GM12891 (cell line): ENCODE results near the gene MEIOSIN.

Experiments
- POLR2A ChIP-seq: IDR thresholded peaks from 2 replicates; pipeline ENCODE4 v1.6.1; 2011; ENCODE audit warnings: low read depth, low read length, control low read depth
- POLR2AphosphoS5 ChIP-seq: IDR thresholded peaks from 2 replicates; pipeline ENCODE4 v1.6.1; 2011; ENCODE audit warnings: low read depth, low read length, control low read depth
- SPI1 ChIP-seq: IDR thresholded peaks from 2 replicates; pipeline ENCODE4 v1.6.1; 2011; ENCODE audit warnings: low read depth, low read length, control low read depth
- TAF1 ChIP-seq: IDR thresholded peaks from 2 replicates; pipeline ENCODE4 v1.6.1; 2011; ENCODE audit warnings: low read depth, low read length, control low read depth

DNA sequence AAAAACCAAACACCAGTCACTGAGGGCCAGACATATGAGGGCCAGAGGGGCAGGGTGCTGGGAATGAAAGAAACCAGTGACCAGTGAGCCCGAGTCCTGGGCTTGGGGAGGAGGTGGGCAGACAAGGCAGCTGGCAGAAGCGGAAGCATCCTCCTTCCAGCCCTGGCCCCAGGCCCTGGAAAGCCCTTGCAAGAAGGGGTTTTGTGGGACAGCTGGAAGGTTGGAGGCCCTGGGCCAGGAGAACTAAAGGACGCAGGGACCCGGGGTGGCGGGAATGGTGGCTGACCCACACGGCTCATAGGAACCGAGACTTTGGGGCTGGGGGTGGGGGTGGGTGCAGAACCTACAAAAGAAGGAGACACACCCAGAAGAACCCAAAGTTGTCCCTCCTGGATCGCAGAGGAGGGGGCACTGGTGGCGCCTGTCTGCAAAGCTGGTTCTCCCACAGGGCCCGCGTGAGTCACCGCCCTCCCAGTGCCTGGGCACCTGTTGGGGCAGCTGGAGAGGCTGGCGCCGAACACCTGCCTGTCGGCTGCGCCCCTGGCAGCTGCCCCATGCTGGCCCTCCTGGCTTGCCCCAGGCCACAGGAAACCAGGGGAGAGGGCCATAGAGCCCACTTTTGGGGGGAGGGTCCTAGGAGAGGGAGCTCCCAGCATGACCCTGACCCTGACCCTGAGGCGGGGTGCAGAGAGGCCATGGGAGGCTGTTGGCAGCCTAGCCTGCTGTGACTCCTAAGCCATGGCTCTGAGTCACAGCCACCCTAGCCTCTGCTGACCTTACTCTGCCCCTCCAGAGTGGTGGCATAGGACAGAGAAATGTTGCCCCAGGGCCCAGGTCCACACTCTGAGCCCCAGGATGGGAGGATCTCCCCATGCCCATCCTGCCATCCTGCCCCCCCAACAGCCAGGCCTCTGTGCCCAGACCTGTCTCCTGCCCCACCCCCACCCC lies 48.2 kb downstream of the MEIOSIN start:
- TF ChIP-seq SPI1 (no peak), POLR2A (no peak; the same call in 1 of the 2 replicates), POLR2AphosphoS5 (no peak; the same call in 1 of the 2 replicates), TAF1 (no peak)
